Endothelial cell of umbilical vein (primary cell): ENCODE data around the gene MFAP2. TPM values are rescaled to one million over a fixed set of nuclear protein-coding genes. Genes with fewer than 3 reads are reported as not detected.

ENCODE experiments used
- BruUV-seq: library from RNA; stranded (reverse); fragments of 400-500 nt; replicated peaks from 2 replicates; lab custom pipeline; 2021; lab: Mats Ljungman, UMichigan
- CTCF ChIA-PET: fragments of 300-600, 350-600 bp; sonication (Branson Sonifier 250); formaldehyde crosslinking; loops from one replicate; lab custom pipeline; 2021; ENCODE audit warnings: antibody characterized with exemption, inconsistent platforms; lab: Charles Lee
- POLR2A ChIA-PET: fragments of 300-600, 350-600 bp; sonication (Branson Sonifier 250); formaldehyde crosslinking; loops from one replicate; lab custom pipeline; 2021; ENCODE audit warnings: antibody characterized with exemption, inconsistent platforms; lab: Charles Lee
- DNase-seq: peaks from one replicate; pipeline ENCODE4 v3.0.0-alpha.2; 2011; ENCODE audit warnings: low read depth, low spot score
- FAIRE-seq: peaks from 2 replicates; lab custom pipeline; 2011; peaks lifted over from hg19 to GRCh38; lab: Jason Lieb, UNC
- H2AFZ ChIP-seq: 2 replicates; pipeline ENCODE4 v1.6.0; 2012; ENCODE audit warnings: low read depth, low read length, control low read depth, inconsistent platforms
- H3K27ac ChIP-seq: 2 replicates; pipeline ENCODE4 v1.5.1; 2011; ENCODE audit warnings: low read depth, mild to moderate bottlenecking, control low read depth, low read length, moderate library complexity; ENCODE audit not compliant: insufficient read depth
- H3K27me3 ChIP-seq, 2 experiments: 2 replicates each; pipeline versions ENCODE4 v1.6.0 to v1.6.1; 2011; ENCODE audit warnings: low read length in 2 of 2, mixed read lengths in 1 of 2; ENCODE audit not compliant: control insufficient read depth in 2 of 2, insufficient read depth in 2 of 2
- H3K36me3 ChIP-seq, 2 experiments: 2 replicates in 1 of 2; 3 replicates in 1 of 2; pipeline ENCODE4 v1.5.1; 2011; ENCODE audit warnings: low read length in 2 of 2, mild to moderate bottlenecking in 1 of 2, moderate library complexity in 1 of 2; ENCODE audit not compliant: control insufficient read depth in 2 of 2, insufficient read depth in 2 of 2; ENCODE audit errors: extremely low read depth in 1 of 2
- H3K4me1 ChIP-seq: 3 replicates; pipeline ENCODE4 v1.5.1; 2011; ENCODE audit warnings: mild to moderate bottlenecking, low read length; ENCODE audit not compliant: control insufficient read depth, insufficient read depth; ENCODE audit errors: extremely low read depth
- H3K4me2 ChIP-seq: 2 replicates; pipeline ENCODE4 v1.6.1; 2011; ENCODE audit warnings: low read length, control low read depth, mixed read lengths; ENCODE audit not compliant: insufficient read depth
- H3K4me3 ChIP-seq, 3 experiments: fragments of 200-600 bp in 1 of 3; sonication (generic), shearing (Covaris generic) in 1 of 3; replicated peaks in 1 of 3; 2 replicates each; pipeline ENCODE4 v1.5.1; 2011 to 2016; ENCODE audit warnings: control low read depth in 3 of 3, low read length in 3 of 3, mild to moderate bottlenecking in 2 of 3, inconsistent platforms in 1 of 3, low read depth in 1 of 3, moderate library complexity in 1 of 3; ENCODE audit not compliant: insufficient read depth in 1 of 3
- H3K79me2 ChIP-seq: 2 replicates; pipeline ENCODE4 v1.6.0; 2012; ENCODE audit warnings: low read length, inconsistent platforms; ENCODE audit not compliant: control insufficient read depth, insufficient read depth
- H3K9ac ChIP-seq: replicated peaks from 2 replicates; pipeline ENCODE3; 2011; ENCODE audit warnings: low read length, control low read depth; ENCODE audit not compliant: insufficient read depth; ENCODE audit errors: extremely low read depth
- H3K9me1 ChIP-seq: replicated peaks from 3 replicates; pipeline ENCODE4 v1.6.0; 2011; ENCODE audit warnings: mild to moderate bottlenecking, low read length; ENCODE audit not compliant: control insufficient read depth, insufficient read depth; ENCODE audit errors: extremely low read depth
- H3K9me3 ChIP-seq: replicated peaks from 2 replicates; pipeline ENCODE4 v1.5.1; 2012; ENCODE audit warnings: low read length, inconsistent platforms; ENCODE audit not compliant: control insufficient read depth, insufficient read depth
- H4K20me1 ChIP-seq: replicated peaks from 2 replicates; pipeline ENCODE3; 2011; ENCODE audit warnings: mild to moderate bottlenecking, low read length; ENCODE audit not compliant: control insufficient read depth, insufficient read depth; ENCODE audit errors: extremely low read depth
- CTCF ChIP-seq, 2 donors: IDR thresholded peaks; 1 replicate in 1 of 2; 2 replicates in 1 of 2; pipeline ENCODE4 v1.5.1; 2011; ENCODE audit warnings: low read length in 2 of 2, mild to moderate bottlenecking in 2 of 2, moderate library complexity in 2 of 2, control low read depth in 1 of 2, inconsistent platforms in 1 of 2, low read depth in 1 of 2; ENCODE audit not compliant: insufficient read depth in 1 of 2; ENCODE audit errors: extremely low read depth in 1 of 2
- EZH2 ChIP-seq: IDR thresholded peaks from 2 replicates; pipeline ENCODE4 v1.6.1; 2012; ENCODE audit warnings: borderline replicate concordance, low read depth, mild to moderate bottlenecking, moderate library complexity, low read length, inconsistent platforms; ENCODE audit not compliant: severe bottlenecking
- FOS ChIP-seq: IDR thresholded peaks from 2 replicates; pipeline ENCODE4 v1.6.1; 2011; ENCODE audit warnings: mild to moderate bottlenecking, low read length, moderate library complexity, borderline replicate concordance; ENCODE audit not compliant: insufficient read depth
- GATA2 ChIP-seq: IDR thresholded peaks from 2 replicates; pipeline ENCODE4 v1.7.0; 2011; ENCODE audit warnings: low read depth, mild to moderate bottlenecking, moderate library complexity, mixed read lengths, low read length; ENCODE audit not compliant: insufficient read length, insufficient read depth
- JUN ChIP-seq: IDR thresholded peaks from 2 replicates; pipeline ENCODE4 v1.6.1; 2011; ENCODE audit warnings: borderline replicate concordance, low read depth; ENCODE audit not compliant: insufficient read length, insufficient read depth
- MYC ChIP-seq: IDR thresholded peaks from one replicate; pipeline ENCODE4 v1.6.1; 2011; ENCODE audit warnings: mild to moderate bottlenecking, low read depth, low read length
- POLR2A ChIP-seq: IDR thresholded peaks from 2 replicates; pipeline ENCODE4 v1.6.1; 2012; ENCODE audit warnings: low read depth, mild to moderate bottlenecking, control low read depth, low read length
- POLR2AphosphoS5 ChIP-seq: IDR thresholded peaks from 2 replicates; pipeline ENCODE4 v1.6.1; 2012; ENCODE audit warnings: low read depth, mild to moderate bottlenecking, control low read depth, low read length, moderate library complexity; ENCODE audit not compliant: insufficient read depth
- dilution Hi-C: fragments of 300-500 bp; cut with MboI; formaldehyde crosslinking; loops from one replicate; pipeline ENCODE4 v1.15.0; 2019; ENCODE audit warnings: low sequenced_read_pairs; ENCODE audit not compliant: extremely low pct_ligation_motif_present
- intact Hi-C: fragments of 100-400 bp; cut with micrococcal nuclease; formaldehyde crosslinking; loops from one replicate; pipeline ENCODE4 v1.10.0; 2022
- polyA plus RNA-seq, 4 experiments: library from polyadenylated mRNA; depleted of rRNA in 3 of 4; stranded (reverse) in 3 of 4; unstranded in 1 of 4; fragments of >200 nt; gene quantifications; 2 replicates each; pipeline versions ENCODE4 v1.2.1 to v1.2.3, GENCODE V29; 2011 to 2012; ENCODE audit warnings: missing spikeins in 1 of 4
- total RNA-seq: library from RNA; stranded (reverse); gene quantifications from 2 replicates; pipeline ENCODE4 v1.2.3, GENCODE V29; 2021
- TF ChIP-seq, protein P1 (sequence below): IDR thresholded peaks from 2 replicates; pipeline ENCODE4 v1.6.1; 2011; ENCODE audit not compliant: insufficient read depth, insufficient read length

Gene MFAP2
- total and polyA plus RNA-seq, 2 donors (not counting 3 experiments of a cell fraction or from before 2014, with no cell fraction given) = 37.9 to 138 TPM

GRCh38 chr1:16976966-16977365, 3.5 kb downstream of the MFAP2 start:
- H3K27ac ChIP-seq = no peak overlapping the region
- FAIRE-seq (no peak), DNase-seq (no peak)
- TF ChIP-seq EZH2 (no peak), JUN (no peak), FOS (no peak), GATA2 (no peak), POLR2A (no peak), MYC (no peak), CTCF (IDR thresholded peaks at IDR 0.05; ENCODE audit: extremely low read depth in 1 of 2, insufficient read depth in 1 of 2, low read depth in 1 of 2, low read length in 2 of 2) (no peak), POLR2AphosphoS5 (no peak)
- TF ChIP-seq, protein P1, sequence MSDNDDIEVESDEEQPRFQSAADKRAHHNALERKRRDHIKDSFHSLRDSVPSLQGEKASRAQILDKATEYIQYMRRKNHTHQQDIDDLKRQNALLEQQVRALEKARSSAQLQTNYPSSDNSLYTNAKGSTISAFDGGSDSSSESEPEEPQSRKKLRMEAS = no peak
- no peaks in the 10 kb centered on the region for H3K9me1 ChIP-seq
- ChIA-PET POLR2A (no interaction called here), CTCF (interaction anchor here (3.8 kb wide), 1 partner anchor 16 kb away, joined by 16 read pairs; no protein-coding TSS in a partner anchor)
- intact Hi-C loops (no loop called here), dilution Hi-C loops (no loop called here)
- H3K79me2 ChIP-seq = no peaks in the 10 kb centered on the region
- no peak overlapping the region for H3K4me2 ChIP-seq
- H4K20me1 ChIP-seq = no peaks in the 10 kb centered on the region
- peaks cover 14% of the 10 kb centered on the region for H3K4me1 ChIP-seq
- H3K36me3 ChIP-seq = peaks cover 0 to 25% of the 10 kb centered on the region in 2 experiments
- H2AFZ ChIP-seq = no peak overlapping the region
- H3K4me3 ChIP-seq = no peak overlapping the region
- BruUV-seq = no TSS peak
- no peaks in the 10 kb centered on the region for H3K27me3 ChIP-seq
- H3K9ac ChIP-seq = no peak overlapping the region
- no peaks in the 10 kb centered on the region for H3K9me3 ChIP-seq
